HCT116 (cell line): ENCODE measurements around the gene IL1R2. TPM values are rescaled to one million over a fixed set of nuclear protein-coding genes. Genes with fewer than 3 reads are reported as not detected.

Source experiments
- ATAC-seq: fragments of 200-7000 bp; cut with Tn5 transposase; 2 replicates; pipeline ENCODE4 v1.9.1; 2020; ENCODE audit warnings: mild to moderate bottlenecking, moderate library complexity
- BruUV-seq: library from RNA; stranded (reverse); fragments of 400-500 nt; replicated peaks from 2 replicates; lab custom pipeline; 2021; lab: Mats Ljungman, UMichigan
- CTCF ChIA-PET: fragments of 300-600 bp; sonication (Branson Sonifier 250); formaldehyde crosslinking; loops from one replicate; lab custom pipeline; 2021; ENCODE audit warnings: antibody characterized with exemption; lab: Charles Lee
- POLR2A ChIA-PET: fragments of 300-600, 350-600 bp; sonication (Branson Sonifier 250); formaldehyde crosslinking; loops from one replicate; lab custom pipeline; 2021; ENCODE audit warnings: antibody characterized with exemption; lab: Charles Lee
- RAD21 ChIA-PET, 2 experiments: fragments of 300-600 bp; sonication (Branson Sonifier 250); formaldehyde crosslinking; loops; one replicate each; lab custom pipeline; 2023; ENCODE audit warnings: low total read pairs in 2 of 2; ENCODE audit not compliant: uncharacterized antibody in 2 of 2, unreplicated experiment in 2 of 2, low non-redundant PET in 1 of 2; lab: Charles Lee
- DNase-seq: peaks from one replicate; pipeline ENCODE4 v3.0.0-alpha.2; 2010; ENCODE audit warnings: low read depth, low spot score
- H2AFZ ChIP-seq: fragments of 200-600 bp; shearing (Covaris generic), sonication (generic); 2 replicates; pipeline ENCODE4 v1.6.1; 2017; ENCODE audit warnings: low read depth, mixed run types, mixed read lengths, antibody characterized with exemption, low read length; ENCODE audit not compliant: poor library complexity, severe bottlenecking
- H3K27ac ChIP-seq: 2 replicates; pipeline ENCODE4 v1.5.1; 2012; ENCODE audit warnings: low read depth, low read length
- H3K27me3 ChIP-seq: fragments of 200-600 bp; sonication (generic); 2 replicates; pipeline ENCODE4 v1.6.1; 2016; ENCODE audit warnings: mixed run types, low read length, mixed read lengths; ENCODE audit not compliant: insufficient read depth
- H3K36me3 ChIP-seq, 2 experiments: fragments of 200-500 bp in 1 of 2; fragments of 200-600 bp in 1 of 2; sonication (Bioruptor generic) in 1 of 2; sonication (generic) in 1 of 2; 2 replicates each; pipeline versions ENCODE4 v1.5.1 to v1.6.1; 2014 to 2016; ENCODE audit warnings: low read length in 2 of 2, inconsistent platforms in 1 of 2, mixed read lengths in 1 of 2, mixed run types in 1 of 2; ENCODE audit not compliant: insufficient read depth in 2 of 2, control insufficient read depth in 1 of 2
- H3K4me1 ChIP-seq, 2 experiments: fragments of 200-600 bp in 1 of 2; sonication (generic) in 1 of 2; 2 replicates each; pipeline versions ENCODE4 v1.5.1 to v1.6.1; 2012 to 2017; ENCODE audit warnings: low read length in 2 of 2, inconsistent platforms in 1 of 2, mild to moderate bottlenecking in 1 of 2, mixed read lengths in 1 of 2, mixed run types in 1 of 2, moderate library complexity in 1 of 2; ENCODE audit not compliant: insufficient read depth in 2 of 2, control insufficient read depth in 1 of 2
- H3K4me2 ChIP-seq: fragments of 200-600 bp; sonication (generic); 2 replicates; pipeline ENCODE4 v1.6.1; 2017; ENCODE audit warnings: mixed run types, low read length, mixed read lengths
- H3K4me3 ChIP-seq, 2 experiments: fragments of 200-600 bp in 1 of 2; sonication (generic) in 1 of 2; replicated peaks in 1 of 2; 2 replicates each; pipeline ENCODE4 v1.5.1; 2011 to 2016; ENCODE audit warnings: low read length in 2 of 2, control low read depth in 1 of 2, low read depth in 1 of 2, mild to moderate bottlenecking in 1 of 2, mixed read lengths in 1 of 2, mixed run types in 1 of 2
- H3K79me2 ChIP-seq: fragments of 200-600 bp; sonication (generic); 2 replicates; pipeline ENCODE4 v1.6.1; 2017; ENCODE audit warnings: mild to moderate bottlenecking, mixed run types, low read length, moderate library complexity, mixed read lengths; ENCODE audit not compliant: insufficient read depth
- H3K9ac ChIP-seq: fragments of 200-600 bp; sonication (generic); 2 replicates; pipeline ENCODE4 v1.6.1; 2016; ENCODE audit warnings: low read length, mixed read lengths
- H3K9me2 ChIP-seq: fragments of 200-600 bp; sonication (generic), shearing (Covaris generic); 2 replicates; pipeline ENCODE4 v1.6.1; 2017; ENCODE audit warnings: mixed run types, mild to moderate bottlenecking, moderate library complexity; ENCODE audit not compliant: insufficient read depth
- H3K9me3 ChIP-seq, 2 experiments: fragments of 200-500 bp in 1 of 2; fragments of 200-600 bp in 1 of 2; sonication (Bioruptor generic) in 1 of 2; sonication (generic) in 1 of 2; 2 replicates each; pipeline ENCODE4 v1.6.1; 2014 to 2017; ENCODE audit warnings: low read length in 2 of 2, mixed read lengths in 2 of 2, inconsistent platforms in 1 of 2, low read depth in 1 of 2, mild to moderate bottlenecking in 1 of 2, mixed run types in 1 of 2, moderate library complexity in 1 of 2; ENCODE audit not compliant: control insufficient read depth in 1 of 2, insufficient read depth in 1 of 2
- H4K20me1 ChIP-seq: fragments of 200-600 bp; sonication (generic), shearing (Covaris generic); 2 replicates; pipeline ENCODE4 v1.6.1; 2017; ENCODE audit warnings: mixed run types, mild to moderate bottlenecking, moderate library complexity; ENCODE audit not compliant: insufficient read depth
- CEBPB ChIP-seq: IDR thresholded peaks from 2 replicates; pipeline ENCODE4 v1.6.1; 2012; ENCODE audit warnings: low read depth
- EGR1 ChIP-seq: IDR thresholded peaks from 2 replicates; pipeline ENCODE4 v1.6.1; 2012; ENCODE audit warnings: low read depth
- ELF1 ChIP-seq: IDR thresholded peaks from 2 replicates; pipeline ENCODE4 v1.6.1; 2012; ENCODE audit warnings: low read depth, borderline replicate concordance
- EZH2 ChIP-seq: fragments of 200-600 bp; sonication (generic); IDR thresholded peaks from 2 replicates; pipeline ENCODE4 v1.6.1; 2017; ENCODE audit warnings: antibody characterized with exemption, mixed run types
- JUND ChIP-seq: IDR thresholded peaks from 2 replicates; pipeline ENCODE4 v1.6.1; 2012
- POLR2A ChIP-seq: IDR thresholded peaks from 2 replicates; pipeline ENCODE4 v1.7.0; 2011; ENCODE audit warnings: borderline replicate concordance; ENCODE audit not compliant: insufficient read depth, insufficient read length; ENCODE audit errors: extremely low read depth
- POLR2AphosphoS5 ChIP-seq: IDR thresholded peaks from 2 replicates; pipeline ENCODE4 v1.6.1; 2011; ENCODE audit warnings: mild to moderate bottlenecking, low read depth, low read length, moderate library complexity
- RAD21 ChIP-seq: IDR thresholded peaks from 2 replicates; pipeline ENCODE4 v1.6.1; 2012; ENCODE audit warnings: low read depth, mild to moderate bottlenecking
- SIN3A ChIP-seq: IDR thresholded peaks from 2 replicates; pipeline ENCODE4 v1.6.1; 2012; ENCODE audit warnings: low read depth
- SP1 ChIP-seq: IDR thresholded peaks from 2 replicates; pipeline ENCODE4 v1.6.1; 2012; ENCODE audit warnings: low read depth
- SRF ChIP-seq: IDR thresholded peaks from 2 replicates; pipeline ENCODE4 v1.6.1; 2012; ENCODE audit warnings: low read depth
- TCF7L2 ChIP-seq: IDR thresholded peaks from 2 replicates; pipeline ENCODE4 v1.7.0; 2011; ENCODE audit warnings: borderline replicate concordance, inconsistent platforms; ENCODE audit not compliant: insufficient read depth, insufficient read length; ENCODE audit errors: extremely low read depth
- YY1 ChIP-seq: IDR thresholded peaks from 2 replicates; pipeline ENCODE4 v1.6.1; 2011; ENCODE audit warnings: low read length, low read depth, moderate library complexity, mild to moderate bottlenecking; ENCODE audit not compliant: insufficient replicate concordance; ENCODE audit errors: extremely low read depth
- ZFX ChIP-seq: fragments of 450-650 bp; IDR thresholded peaks from 2 replicates; pipeline ENCODE4 v1.6.1; 2017
- ZNF274 ChIP-seq: fragments of 200-500 bp; sonication (Bioruptor generic); IDR thresholded peaks from 2 replicates; pipeline ENCODE4 v1.6.1; 2014; ENCODE audit warnings: mild to moderate bottlenecking, low read depth, low read length, inconsistent platforms
- intact Hi-C: fragments of 100-400 bp; cut with micrococcal nuclease; formaldehyde crosslinking; loops from 2 replicates; pipeline ENCODE4 v1.10.0; 2022
- total RNA-seq: library from RNA; stranded (reverse); gene quantifications from one replicate; pipeline ENCODE4 v1.2.1, GENCODE V29; 2021; ENCODE audit not compliant: unreplicated experiment
- TF ChIP-seq, protein P1 (sequence below), 3 experiments: fragments of 200-600 bp in 1 of 3; sonication (generic) in 1 of 3; IDR thresholded peaks in 2 of 3; conservative IDR thresholded peaks in 1 of 3; 2 replicates each; pipeline ENCODE4 v1.5.1; 2012 to 2017; ENCODE audit warnings: low read depth in 2 of 3, low read length in 2 of 3, antibody characterized with exemption in 1 of 3, borderline replicate concordance in 1 of 3, control low read depth in 1 of 3, mild to moderate bottlenecking in 1 of 3, mixed read lengths in 1 of 3, mixed run types in 1 of 3, moderate library complexity in 1 of 3; ENCODE audit not compliant: insufficient read depth in 1 of 3
- TF ChIP-seq, protein P2 (sequence below): IDR thresholded peaks from 2 replicates; pipeline ENCODE4 v1.6.1; 2012; ENCODE audit warnings: low read depth
- TF ChIP-seq, protein P3 (sequence below): IDR thresholded peaks from 2 replicates; pipeline ENCODE4 v1.6.1; 2012

Gene IL1R2
- total RNA-seq, 1 experiment from 2014 or later = 0.52 TPM

DNA sequence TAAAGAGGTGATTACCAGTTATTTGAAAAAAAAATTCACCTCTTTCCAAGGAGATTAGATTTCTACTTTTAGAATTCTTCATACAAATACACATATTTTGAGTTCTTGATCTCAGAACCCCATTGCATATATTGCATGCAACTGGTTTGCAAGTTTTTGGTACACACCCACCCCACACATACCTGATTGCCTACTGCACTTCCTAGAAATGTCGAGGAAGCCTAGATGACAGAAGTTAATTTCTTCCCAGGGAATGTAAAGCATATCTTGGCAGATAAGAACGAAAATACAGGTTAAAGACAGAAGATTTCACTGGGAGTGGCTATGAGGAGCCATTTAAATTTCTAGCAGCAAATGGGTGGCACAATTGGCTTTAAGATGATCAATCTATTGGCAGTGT, 83.7 kb downstream of the IL1R2 start:
- H3K4me3 ChIP-seq = no peak overlapping the region
- TF ChIP-seq ZFX = no peak
- TF ChIP-seq ELF1 = no peak
- TF ChIP-seq, protein P1, sequence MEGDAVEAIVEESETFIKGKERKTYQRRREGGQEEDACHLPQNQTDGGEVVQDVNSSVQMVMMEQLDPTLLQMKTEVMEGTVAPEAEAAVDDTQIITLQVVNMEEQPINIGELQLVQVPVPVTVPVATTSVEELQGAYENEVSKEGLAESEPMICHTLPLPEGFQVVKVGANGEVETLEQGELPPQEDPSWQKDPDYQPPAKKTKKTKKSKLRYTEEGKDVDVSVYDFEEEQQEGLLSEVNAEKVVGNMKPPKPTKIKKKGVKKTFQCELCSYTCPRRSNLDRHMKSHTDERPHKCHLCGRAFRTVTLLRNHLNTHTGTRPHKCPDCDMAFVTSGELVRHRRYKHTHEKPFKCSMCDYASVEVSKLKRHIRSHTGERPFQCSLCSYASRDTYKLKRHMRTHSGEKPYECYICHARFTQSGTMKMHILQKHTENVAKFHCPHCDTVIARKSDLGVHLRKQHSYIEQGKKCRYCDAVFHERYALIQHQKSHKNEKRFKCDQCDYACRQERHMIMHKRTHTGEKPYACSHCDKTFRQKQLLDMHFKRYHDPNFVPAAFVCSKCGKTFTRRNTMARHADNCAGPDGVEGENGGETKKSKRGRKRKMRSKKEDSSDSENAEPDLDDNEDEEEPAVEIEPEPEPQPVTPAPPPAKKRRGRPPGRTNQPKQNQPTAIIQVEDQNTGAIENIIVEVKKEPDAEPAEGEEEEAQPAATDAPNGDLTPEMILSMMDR (IDR thresholded peaks at IDR 0.05 in 2 of 3, conservative IDR thresholded peaks at IDR 0.05 in 1 of 3; ENCODE audit: borderline replicate concordance in 1 of 3, insufficient read depth in 1 of 3, low read depth in 2 of 3, low read length in 2 of 3) = no peak
- no peak for TF ChIP-seq EZH2
- no peak for TF ChIP-seq SIN3A
- no peak for TF ChIP-seq CEBPB
- no peak for TF ChIP-seq YY1
- no peak for TF ChIP-seq ZNF274
- TF ChIP-seq EGR1 = no peak
- TF ChIP-seq TCF7L2 = no peak
- TF ChIP-seq SP1 = no peak
- no peak for TF ChIP-seq SRF
- no peak for TF ChIP-seq RAD21
- no peak for TF ChIP-seq JUND
- TF ChIP-seq POLR2AphosphoS5 = no peak
- TF ChIP-seq, protein P2, sequence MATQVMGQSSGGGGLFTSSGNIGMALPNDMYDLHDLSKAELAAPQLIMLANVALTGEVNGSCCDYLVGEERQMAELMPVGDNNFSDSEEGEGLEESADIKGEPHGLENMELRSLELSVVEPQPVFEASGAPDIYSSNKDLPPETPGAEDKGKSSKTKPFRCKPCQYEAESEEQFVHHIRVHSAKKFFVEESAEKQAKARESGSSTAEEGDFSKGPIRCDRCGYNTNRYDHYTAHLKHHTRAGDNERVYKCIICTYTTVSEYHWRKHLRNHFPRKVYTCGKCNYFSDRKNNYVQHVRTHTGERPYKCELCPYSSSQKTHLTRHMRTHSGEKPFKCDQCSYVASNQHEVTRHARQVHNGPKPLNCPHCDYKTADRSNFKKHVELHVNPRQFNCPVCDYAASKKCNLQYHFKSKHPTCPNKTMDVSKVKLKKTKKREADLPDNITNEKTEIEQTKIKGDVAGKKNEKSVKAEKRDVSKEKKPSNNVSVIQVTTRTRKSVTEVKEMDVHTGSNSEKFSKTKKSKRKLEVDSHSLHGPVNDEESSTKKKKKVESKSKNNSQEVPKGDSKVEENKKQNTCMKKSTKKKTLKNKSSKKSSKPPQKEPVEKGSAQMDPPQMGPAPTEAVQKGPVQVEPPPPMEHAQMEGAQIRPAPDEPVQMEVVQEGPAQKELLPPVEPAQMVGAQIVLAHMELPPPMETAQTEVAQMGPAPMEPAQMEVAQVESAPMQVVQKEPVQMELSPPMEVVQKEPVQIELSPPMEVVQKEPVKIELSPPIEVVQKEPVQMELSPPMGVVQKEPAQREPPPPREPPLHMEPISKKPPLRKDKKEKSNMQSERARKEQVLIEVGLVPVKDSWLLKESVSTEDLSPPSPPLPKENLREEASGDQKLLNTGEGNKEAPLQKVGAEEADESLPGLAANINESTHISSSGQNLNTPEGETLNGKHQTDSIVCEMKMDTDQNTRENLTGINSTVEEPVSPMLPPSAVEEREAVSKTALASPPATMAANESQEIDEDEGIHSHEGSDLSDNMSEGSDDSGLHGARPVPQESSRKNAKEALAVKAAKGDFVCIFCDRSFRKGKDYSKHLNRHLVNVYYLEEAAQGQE = no peak
- TF ChIP-seq POLR2A = no peak
- TF ChIP-seq, protein P3, sequence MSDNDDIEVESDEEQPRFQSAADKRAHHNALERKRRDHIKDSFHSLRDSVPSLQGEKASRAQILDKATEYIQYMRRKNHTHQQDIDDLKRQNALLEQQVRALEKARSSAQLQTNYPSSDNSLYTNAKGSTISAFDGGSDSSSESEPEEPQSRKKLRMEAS = no peak
- TF ChIP-seq, all 23 proteins: peak for 0
- CTCF ChIA-PET = no interaction called here
- Histone ChIP-seq H3K4me1 (no peaks in the 10 kb centered on the region), H2AFZ (no peak overlapping the region), H3K27ac (no peak overlapping the region), H3K9me3 (no peaks in the 10 kb centered on the region), H3K4me2 (no peak overlapping the region), H3K79me2 (no peaks in the 10 kb centered on the region), H3K9me2 (no peaks in the 10 kb centered on the region), H3K27me3 (no peaks in the 10 kb centered on the region), H4K20me1 (no peaks in the 10 kb centered on the region), H3K36me3 (no peaks in the 10 kb centered on the region), H3K9ac (no peak overlapping the region)
- ATAC-seq (no peak), DNase-seq (no peak)
- intact Hi-C loops = no loop called here
- RAD21 ChIA-PET = no interaction called here
- BruUV-seq = no TSS peak
- POLR2A ChIA-PET = no interaction called here
